ENCODE data around the gene SHISA6. TPM values are rescaled to one million over a fixed set of nuclear protein-coding genes. Genes with fewer than 3 reads are reported as not detected.

SHISA6 gene
- total RNA-seq, 1 experiment from 2014 or later, result 2.9 TPM

GRCh38 chr17:11467639-11468038 is 226.6 kb downstream of the SHISA6 start:
- Histone ChIP-seq H3K27ac (ENCODE audit: insufficient read length, low read depth, low read length) (no peak overlapping the region), H3K18ac (ENCODE audit: insufficient read length, low read depth, low read length) (no peak overlapping the region), H2BK15ac (ENCODE audit: low read depth, low read length) (no peak overlapping the region), H3K4me1 (ENCODE audit: insufficient read depth, low read length) (no peaks in the 10 kb centered on the region), H2BK120ac (ENCODE audit: low read depth, low read length, poor library complexity, severe bottlenecking) (no peak overlapping the region), H3K79me1 (ENCODE audit: insufficient read depth, low read depth, low read length, poor library complexity, severe bottlenecking) (no peaks in the 10 kb centered on the region), H3K4ac (ENCODE audit: low read depth, low read length) (no peak overlapping the region), H4K20me1 (ENCODE audit: control insufficient read depth, insufficient read depth, insufficient read length) (no peaks in the 10 kb centered on the region), H3T11ph (ENCODE audit: low read length) (no peak overlapping the region), H4K5ac (ENCODE audit: insufficient read length, low read depth, low read length) (no peak overlapping the region), H2AFZ (ENCODE audit: low read length) (no peak overlapping the region), H3K79me2 (ENCODE audit: insufficient read depth, low read length) (no peaks in the 10 kb centered on the region), H3K23ac (ENCODE audit: insufficient read length, low read depth, low read length) (no peak overlapping the region), H3K14ac (ENCODE audit: insufficient read depth, low read length) (no peak overlapping the region), H3K23me2 (ENCODE audit: insufficient read length, low read depth, low read length, poor library complexity, severe bottlenecking) (no peaks in the 10 kb centered on the region), H3K27me3 (ENCODE audit: insufficient read depth, low read length) (no peaks in the 10 kb centered on the region), H2BK12ac (ENCODE audit: insufficient read length, low read depth, low read length) (no peak overlapping the region), H3K9me3 (ENCODE audit: control insufficient read depth, low read depth, low read length) (no peaks in the 10 kb centered on the region), H3K4me2 (ENCODE audit: insufficient read depth, insufficient read length, low read length) (no peak overlapping the region), H2BK5ac (ENCODE audit: insufficient read length, low read length) (no peak overlapping the region), H2AK5ac (ENCODE audit: insufficient read length, low read length) (no peak overlapping the region), H4K91ac (ENCODE audit: insufficient read length, low read depth, low read length) (no peak overlapping the region), H4K8ac (replicated peaks; ENCODE audit: insufficient read length, low read depth, low read length) (no peak overlapping the region), H3K9ac (ENCODE audit: extremely low read depth, insufficient read length, low read length) (no peak overlapping the region), H2BK20ac (ENCODE audit: low read depth, low read length, poor library complexity, severe bottlenecking) (no peak overlapping the region), H3K56ac (ENCODE audit: insufficient read length, low read depth, low read length) (no peak overlapping the region)
- no peak for DNase-seq
- H3K36me3 Mint-ChIP-seq (ENCODE audit: insufficient read depth in 1 of 3, low read depth in 3 of 3), result no peaks in the 10 kb centered on the region; a peak in 1 of 7 replicates
- TF ChIP-seq CTCF (conservative IDR thresholded peaks at IDR 0.05), result no peak
- no peak overlapping the region for H3K27ac Mint-ChIP-seq
- peaks cover 4 to 6% of the 10 kb centered on the region in 2 experiments; a peak in 3 of 5 replicates for H3K9me3 Mint-ChIP-seq
- H3K27me3 Mint-ChIP-seq (ENCODE audit: low read depth), result peaks cover 7% of the 10 kb centered on the region
- no CpG with 5 or more reads among the region's 2 CpGs for WGBS (ENCODE audit: extremely low coverage, insufficient read length, low lambda C conversion rate)
- no peak overlapping the region for H3K4me3 Mint-ChIP-seq
- no peaks in the 10 kb centered on the region for H3K4me1 Mint-ChIP-seq
